Spinal cord (tissue), 10 donors: ENCODE measurements around the gene MCCC1. TPM values are rescaled to one million over a fixed set of nuclear protein-coding genes. Genes with fewer than 3 reads are reported as not detected.

Experiments used
- DNase-seq, 6 donors: peaks; one replicate each; pipeline versions ENCODE4 v3.0.0 to v3.0.0-alpha.2; 2013 to 2015; ENCODE audit warnings: low spot score in 6 of 6, low read depth in 4 of 6
- H3K27ac ChIP-seq: one replicate; pipeline ENCODE4 v1.5.1; 2013; ENCODE audit warnings: low read depth, low read length, control low read depth
- H3K27me3 ChIP-seq: one replicate; pipeline ENCODE4 v1.6.1; 2013; ENCODE audit warnings: low read length; ENCODE audit not compliant: control insufficient read depth, insufficient read depth
- H3K36me3 ChIP-seq: one replicate; pipeline ENCODE4 v1.6.1; 2013; ENCODE audit warnings: low read length; ENCODE audit not compliant: control insufficient read depth, insufficient read depth
- H3K4me1 ChIP-seq: one replicate; pipeline ENCODE4 v1.6.1; 2013; ENCODE audit warnings: low read length; ENCODE audit not compliant: control insufficient read depth, insufficient read depth
- H3K4me3 ChIP-seq: one replicate; pipeline ENCODE4 v1.5.1; 2013; ENCODE audit warnings: low read depth, low read length, control low read depth
- H3K9me3 ChIP-seq: one replicate; pipeline ENCODE4 v1.6.1; 2013; ENCODE audit warnings: low read length; ENCODE audit not compliant: control insufficient read depth, insufficient read depth
- WGBS: methylation state at CpG from one replicate; pipeline ENCODE4 v1.1.5; 2013; ENCODE audit warnings: missing lambda C conversion rate; ENCODE audit not compliant: insufficient coverage; 5-methylcytosine and 5-hydroxymethylcytosine counted together
- polyA plus RNA-seq, 2 donors: library from polyadenylated mRNA; unstranded; fragments of 120-200 nt; gene quantifications; one replicate each; pipeline ENCODE4 v1.2.1, GENCODE V29; 2013; ENCODE audit not compliant: insufficient read length in 2 of 2
- total RNA-seq, 2 donors: library from RNA; depleted of rRNA in 1 of 2; stranded (reverse); fragments of 120-200 nt in 1 of 2; fragments of >200 nt in 1 of 2; gene quantifications; one replicate each; pipeline versions ENCODE4 v1.2.3 to v1.2.4, GENCODE V29; 2013 to 2014
- donor health status: healthy.

The MCCC1 gene
- total and polyA plus RNA-seq, 4 donors: 32.7 to 37.5 (median 35.8) TPM

- H3K4me3 ChIP-seq: no peak overlapping the region
- WGBS: 100% methylated on average over 1 of the region's 2 CpGs
- no peaks in the 10 kb centered on the region for H3K27me3 ChIP-seq
- DNase-seq: no peak
- H3K9me3 ChIP-seq: no peaks in the 10 kb centered on the region
- H3K4me1 ChIP-seq: no peaks in the 10 kb centered on the region
- H3K36me3 ChIP-seq: peaks cover 47% of the 10 kb centered on the region
- no peak overlapping the region for H3K27ac ChIP-seq
Measured at GRCh38 chr3:183087184-183087583, 12.1 kb downstream of the MCCC1 start.

GRCh38 chr3:183085634-183086390 lies 13.5 kb downstream of the MCCC1 start:
- 100% methylated on average over 1 of the region's 9 CpGs for WGBS
- Histone ChIP-seq H3K4me3 (no peak overlapping the region), H3K9me3 (no peaks in the 10 kb centered on the region), H3K27me3 (no peaks in the 10 kb centered on the region), H3K36me3 (peaks cover 43% of the 10 kb centered on the region), H3K4me1 (no peaks in the 10 kb centered on the region), H3K27ac (no peak overlapping the region)
- DNase-seq: peak in 2 of 6 donors; percentile 15 to 48

GRCh38 chr3:183082355-183082915 lies 16.9 kb downstream of the MCCC1 start:
- 94% methylated on average over 8 of the region's 9 CpGs for WGBS

GRCh38 chr3:183081459-183082183 lies 17.7 kb downstream of the MCCC1 start:
- 99% methylated on average over 4 of the region's 6 CpGs for WGBS
- no peaks in the 10 kb centered on the region for H3K27me3 ChIP-seq
- H3K36me3 ChIP-seq: peaks cover 24% of the 10 kb centered on the region
- H3K4me1 ChIP-seq: no peaks in the 10 kb centered on the region
- no peak overlapping the region for H3K27ac ChIP-seq
- DNase-seq: no peak
- H3K9me3 ChIP-seq: peaks cover 7% of the 10 kb centered on the region
- no peak overlapping the region for H3K4me3 ChIP-seq

More at GRCh38 chr3:183082355-183082915, 16.9 kb downstream of the MCCC1 start:
- Histone ChIP-seq H3K4me3 (no peak overlapping the region), H3K9me3 (peaks cover 4% of the 10 kb centered on the region), H3K27ac (no peak overlapping the region), H3K27me3 (no peaks in the 10 kb centered on the region), H3K4me1 (no peaks in the 10 kb centered on the region), H3K36me3 (peaks cover 24% of the 10 kb centered on the region)
- DNase-seq: no peak

DNA sequence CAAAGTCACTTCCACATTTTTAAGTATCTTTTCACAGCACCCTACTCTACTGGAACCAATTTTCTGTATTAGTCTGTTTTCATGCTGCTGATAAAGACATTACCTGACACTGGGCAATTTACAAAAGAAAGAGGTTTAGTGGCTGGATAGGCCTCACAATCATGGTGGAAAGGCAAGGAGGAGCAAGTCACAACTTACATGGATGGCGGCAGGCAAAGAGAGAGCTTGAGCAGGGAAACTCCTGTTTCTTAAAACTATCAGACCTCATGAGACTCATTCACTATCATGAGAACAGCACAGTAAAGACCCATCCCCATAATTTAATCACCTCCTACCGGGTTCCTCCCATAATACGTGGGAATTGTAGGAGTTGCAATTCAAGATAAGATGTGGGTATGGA lies 18.7 kb downstream of the MCCC1 start:
- Histone ChIP-seq H3K4me3 (no peak overlapping the region), H3K36me3 (peaks cover 19% of the 10 kb centered on the region)
- WGBS: no CpG with 5 or more reads among the region's 3 CpGs

GRCh38 chr3:183074881-183075280 lies 24.4 kb downstream of the MCCC1 start:
- no CpG with 5 or more reads among the region's 2 CpGs for WGBS

More for the DNA sequence above, 18.7 kb downstream of the MCCC1 start:
- no peaks in the 10 kb centered on the region for H3K4me1 ChIP-seq
- DNase-seq: no peak
- no peak overlapping the region for H3K27ac ChIP-seq
- H3K27me3 ChIP-seq: no peaks in the 10 kb centered on the region
- peaks cover 7% of the 10 kb centered on the region for H3K9me3 ChIP-seq

DNA sequence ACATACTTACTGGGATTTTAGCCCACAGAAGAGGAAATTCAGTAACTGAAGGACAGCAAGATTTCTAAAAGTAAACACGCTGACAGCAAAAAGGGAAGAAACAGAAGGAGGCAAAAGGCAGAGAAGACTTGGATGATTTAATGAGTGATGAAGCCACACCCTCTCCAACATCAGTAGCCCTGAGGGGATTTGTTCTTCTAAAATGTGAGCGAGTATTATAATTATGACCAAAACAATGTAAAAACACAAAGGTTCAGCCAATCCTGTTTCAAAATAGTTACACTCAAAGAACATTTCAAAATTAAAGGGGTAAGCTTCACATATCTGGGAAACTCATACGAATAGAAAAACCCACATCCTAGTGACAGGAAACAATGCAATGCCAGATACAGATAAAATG lies 25.0 kb downstream of the MCCC1 start:
- Histone ChIP-seq H3K27me3 (no peaks in the 10 kb centered on the region), H3K36me3 (peaks cover 4% of the 10 kb centered on the region), H3K4me3 (no peak overlapping the region), H3K27ac (no peak overlapping the region), H3K4me1 (no peaks in the 10 kb centered on the region), H3K9me3 (peaks cover 6% of the 10 kb centered on the region)
- WGBS: no CpG with 5 or more reads among the region's 3 CpGs
- no peak for DNase-seq

More at GRCh38 chr3:183074881-183075280, 24.4 kb downstream of the MCCC1 start:
- no peak overlapping the region for H3K4me3 ChIP-seq
- H3K4me1 ChIP-seq: no peaks in the 10 kb centered on the region
- no peak for DNase-seq
- H3K36me3 ChIP-seq: peaks cover 4% of the 10 kb centered on the region
- H3K27me3 ChIP-seq: no peaks in the 10 kb centered on the region
- H3K9me3 ChIP-seq: peaks cover 7% of the 10 kb centered on the region
- H3K27ac ChIP-seq: no peak overlapping the region

- H3K9me3 ChIP-seq: peaks cover 6% of the 10 kb centered on the region
- H3K4me3 ChIP-seq: no peak overlapping the region
- DNase-seq: no peak
- no peak overlapping the region for H3K27ac ChIP-seq
- no peaks in the 10 kb centered on the region for H3K4me1 ChIP-seq
- WGBS: 100% methylated on average over 2 of the region's 5 CpGs
- H3K27me3 ChIP-seq: no peaks in the 10 kb centered on the region
- peaks cover 4% of the 10 kb centered on the region for H3K36me3 ChIP-seq
Measured at GRCh38 chr3:183073839-183074238, 25.5 kb downstream of the MCCC1 start.

DNA sequence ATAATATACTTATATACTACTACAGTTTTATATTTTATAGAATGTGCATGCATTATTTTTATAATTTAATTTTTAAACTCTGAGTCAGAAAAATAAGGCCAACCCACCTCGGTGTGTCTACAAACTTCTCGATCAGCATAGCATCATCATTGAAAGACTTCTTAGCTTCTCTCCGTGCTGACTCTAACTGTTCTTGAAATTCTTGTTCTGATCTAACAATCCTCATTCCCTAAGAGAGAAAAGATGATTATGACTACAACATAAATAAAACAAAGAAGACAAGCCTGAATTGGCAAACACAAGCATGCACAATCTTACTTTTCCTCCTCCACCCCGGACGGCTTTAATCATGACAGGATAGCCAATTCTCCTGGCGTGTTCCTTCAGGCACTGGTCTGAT lies 28.4 kb downstream of the MCCC1 start:
- Histone ChIP-seq H3K4me1 (no peaks in the 10 kb centered on the region), H3K27ac (no peak overlapping the region), H3K4me3 (no peak overlapping the region), H3K9me3 (no peaks in the 10 kb centered on the region), H3K36me3 (peaks cover 4% of the 10 kb centered on the region), H3K27me3 (no peaks in the 10 kb centered on the region)
- DNase-seq: no peak
- 93% methylated on average over 3 of the region's 6 CpGs for WGBS
